GM12874 (cell line): ENCODE data around the gene MYOZ3.

Source experiments
- TF ChIP-seq, protein P1 (sequence below): IDR thresholded peaks from 2 replicates; pipeline ENCODE4 v1.5.1; 2011; ENCODE audit warnings: low read depth, mild to moderate bottlenecking, control low read depth, low read length, moderate library complexity; ENCODE audit not compliant: insufficient read depth

The MYOZ3 gene

DNA sequence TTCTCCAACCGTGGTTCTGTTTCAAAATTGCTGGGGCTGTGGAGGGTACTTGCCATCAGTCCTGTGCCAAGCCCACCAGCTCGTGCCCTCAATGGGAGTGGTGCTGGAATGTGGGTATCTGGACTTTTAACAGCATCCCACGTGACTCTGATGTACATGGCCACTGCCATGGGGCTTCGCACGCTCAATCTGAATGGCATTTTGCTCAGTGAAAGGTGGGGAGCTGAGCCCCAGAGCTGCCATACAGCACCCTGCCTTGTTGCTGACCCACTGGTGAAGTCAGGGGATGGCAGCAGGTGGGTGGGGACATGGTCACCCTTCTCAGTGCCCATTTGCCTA is 37.2 kb upstream of the MYOZ3 start:
- TF ChIP-seq, protein P1, sequence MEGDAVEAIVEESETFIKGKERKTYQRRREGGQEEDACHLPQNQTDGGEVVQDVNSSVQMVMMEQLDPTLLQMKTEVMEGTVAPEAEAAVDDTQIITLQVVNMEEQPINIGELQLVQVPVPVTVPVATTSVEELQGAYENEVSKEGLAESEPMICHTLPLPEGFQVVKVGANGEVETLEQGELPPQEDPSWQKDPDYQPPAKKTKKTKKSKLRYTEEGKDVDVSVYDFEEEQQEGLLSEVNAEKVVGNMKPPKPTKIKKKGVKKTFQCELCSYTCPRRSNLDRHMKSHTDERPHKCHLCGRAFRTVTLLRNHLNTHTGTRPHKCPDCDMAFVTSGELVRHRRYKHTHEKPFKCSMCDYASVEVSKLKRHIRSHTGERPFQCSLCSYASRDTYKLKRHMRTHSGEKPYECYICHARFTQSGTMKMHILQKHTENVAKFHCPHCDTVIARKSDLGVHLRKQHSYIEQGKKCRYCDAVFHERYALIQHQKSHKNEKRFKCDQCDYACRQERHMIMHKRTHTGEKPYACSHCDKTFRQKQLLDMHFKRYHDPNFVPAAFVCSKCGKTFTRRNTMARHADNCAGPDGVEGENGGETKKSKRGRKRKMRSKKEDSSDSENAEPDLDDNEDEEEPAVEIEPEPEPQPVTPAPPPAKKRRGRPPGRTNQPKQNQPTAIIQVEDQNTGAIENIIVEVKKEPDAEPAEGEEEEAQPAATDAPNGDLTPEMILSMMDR, result no peak

DNA sequence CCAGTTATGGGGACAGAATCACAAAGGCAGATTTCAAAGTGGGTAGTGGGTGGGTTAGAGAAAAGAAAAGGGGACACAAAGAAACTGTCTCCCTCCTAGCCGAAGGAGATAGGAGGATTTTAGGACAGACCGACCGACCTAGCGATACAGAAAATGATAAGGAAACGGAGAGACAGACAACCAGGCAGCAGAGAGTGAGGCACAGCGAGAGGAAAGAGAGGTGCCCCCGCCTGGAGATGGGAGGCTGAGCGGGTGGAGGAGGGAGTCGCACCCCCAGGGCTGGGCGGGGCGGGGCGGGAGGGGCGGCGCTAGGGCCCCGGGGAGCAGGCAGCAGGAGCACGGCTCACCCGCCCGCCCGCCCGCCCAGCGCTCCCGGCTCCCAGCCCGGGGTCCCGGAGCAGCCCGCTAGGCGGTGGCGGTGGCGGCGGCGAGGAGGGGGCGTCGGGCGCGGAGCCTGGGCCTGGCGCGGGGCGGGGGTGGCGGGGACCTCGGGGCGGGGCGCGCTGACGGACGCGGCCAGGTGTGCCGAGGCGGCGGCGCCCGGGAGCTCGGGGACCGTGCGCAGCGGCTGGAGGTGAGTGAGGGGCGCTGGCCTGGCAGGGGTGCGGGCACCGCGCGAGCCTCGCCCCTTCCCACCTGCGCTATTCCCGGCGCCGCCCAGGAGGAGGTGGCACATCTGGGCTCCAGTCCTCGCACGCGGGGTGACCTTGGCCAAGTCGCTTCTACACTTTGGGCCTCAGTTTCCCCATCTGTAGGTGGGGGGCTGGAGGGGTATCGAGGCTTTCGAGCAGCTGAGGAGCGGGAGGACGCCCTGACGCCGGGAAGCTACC is 36.5 kb upstream of the MYOZ3 start:
- TF ChIP-seq, protein P1, result no peak

DNA sequence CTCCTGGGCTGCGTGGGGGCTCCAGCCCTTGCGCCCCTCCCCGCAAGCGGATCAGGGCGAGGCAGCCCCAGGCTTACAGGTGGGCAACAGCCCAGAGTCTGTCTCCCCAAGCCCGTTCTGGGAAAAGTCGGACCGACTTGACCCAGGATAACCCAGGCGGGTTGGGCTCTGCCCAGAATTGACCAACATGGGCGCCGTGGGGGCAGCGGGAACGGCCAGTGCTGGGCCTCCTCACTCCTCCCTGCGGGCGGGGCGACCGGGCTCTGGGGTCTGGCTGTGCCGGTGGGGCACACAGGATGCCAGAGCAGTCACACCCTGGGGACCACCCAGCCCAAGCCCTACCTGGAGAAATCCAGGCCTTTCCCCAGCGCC is 35.9 kb upstream of the MYOZ3 start:
- TF ChIP-seq, protein P1, result no peak

DNA sequence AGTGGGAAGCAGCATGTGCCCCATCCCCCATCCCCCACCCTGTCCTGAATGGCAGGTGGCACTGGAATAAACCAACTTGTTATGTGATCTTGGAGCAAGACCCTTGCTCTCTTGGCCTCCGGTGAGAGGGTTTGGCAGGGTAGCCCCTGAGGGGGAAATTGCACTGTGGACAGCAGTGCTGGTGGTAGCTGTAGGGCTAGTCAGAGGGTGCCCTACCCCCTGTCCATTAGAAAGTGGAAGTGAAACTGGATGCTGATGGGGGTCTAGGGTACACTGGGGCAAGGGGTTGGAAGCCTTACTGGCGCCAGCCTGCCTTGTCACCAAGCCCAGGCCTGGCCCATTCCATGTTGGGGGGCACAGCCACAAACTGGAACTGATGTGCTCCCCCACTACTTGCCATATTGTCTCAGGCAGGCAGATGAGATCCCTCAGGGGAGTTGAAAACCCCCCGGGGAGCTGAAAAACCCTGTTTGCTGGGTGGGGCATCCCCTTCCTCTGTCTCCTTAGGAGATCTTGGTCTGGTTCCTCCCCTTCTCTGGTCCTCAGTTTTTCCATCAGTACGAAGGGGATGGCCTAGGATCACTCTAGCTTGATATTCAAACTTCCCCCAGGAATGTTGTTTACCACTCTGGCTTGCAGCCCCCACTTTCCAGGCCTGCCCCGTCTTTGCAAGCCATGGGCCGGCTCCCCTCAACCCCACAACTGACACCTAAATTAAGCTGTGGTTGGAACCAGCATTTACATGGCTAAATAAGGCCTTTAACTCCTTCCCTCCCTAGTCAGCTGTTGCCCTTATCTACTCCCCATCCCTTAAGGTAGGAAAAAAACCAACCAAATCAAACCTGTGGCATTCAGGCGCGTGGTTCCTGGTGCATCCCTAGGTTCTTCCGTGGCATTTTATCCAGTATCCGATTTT is 35.0 kb upstream of the MYOZ3 start:
- TF ChIP-seq, protein P1, result no peak

DNA sequence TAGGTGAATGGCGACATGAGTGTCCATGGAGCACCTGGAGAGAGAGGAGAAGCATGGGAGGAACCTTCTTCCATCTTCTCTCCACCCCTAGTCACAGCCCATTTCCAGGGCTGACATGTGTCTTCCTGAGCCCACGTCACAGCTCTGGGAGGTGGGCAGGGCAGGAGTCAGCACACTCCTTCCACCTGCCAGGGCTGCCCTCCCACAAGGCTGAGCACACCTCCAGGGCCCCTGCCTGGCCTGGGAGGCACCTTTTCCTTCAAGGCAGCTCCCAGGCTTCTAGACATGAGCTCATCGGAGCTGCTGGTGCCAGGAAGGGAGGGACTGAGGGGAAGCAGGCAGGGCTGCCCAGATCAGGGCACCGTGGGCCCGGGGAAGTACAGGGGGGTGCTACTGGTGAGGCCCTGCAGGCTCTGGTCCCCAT is 34.2 kb upstream of the MYOZ3 start:
- TF ChIP-seq, protein P1, result no peak

DNA sequence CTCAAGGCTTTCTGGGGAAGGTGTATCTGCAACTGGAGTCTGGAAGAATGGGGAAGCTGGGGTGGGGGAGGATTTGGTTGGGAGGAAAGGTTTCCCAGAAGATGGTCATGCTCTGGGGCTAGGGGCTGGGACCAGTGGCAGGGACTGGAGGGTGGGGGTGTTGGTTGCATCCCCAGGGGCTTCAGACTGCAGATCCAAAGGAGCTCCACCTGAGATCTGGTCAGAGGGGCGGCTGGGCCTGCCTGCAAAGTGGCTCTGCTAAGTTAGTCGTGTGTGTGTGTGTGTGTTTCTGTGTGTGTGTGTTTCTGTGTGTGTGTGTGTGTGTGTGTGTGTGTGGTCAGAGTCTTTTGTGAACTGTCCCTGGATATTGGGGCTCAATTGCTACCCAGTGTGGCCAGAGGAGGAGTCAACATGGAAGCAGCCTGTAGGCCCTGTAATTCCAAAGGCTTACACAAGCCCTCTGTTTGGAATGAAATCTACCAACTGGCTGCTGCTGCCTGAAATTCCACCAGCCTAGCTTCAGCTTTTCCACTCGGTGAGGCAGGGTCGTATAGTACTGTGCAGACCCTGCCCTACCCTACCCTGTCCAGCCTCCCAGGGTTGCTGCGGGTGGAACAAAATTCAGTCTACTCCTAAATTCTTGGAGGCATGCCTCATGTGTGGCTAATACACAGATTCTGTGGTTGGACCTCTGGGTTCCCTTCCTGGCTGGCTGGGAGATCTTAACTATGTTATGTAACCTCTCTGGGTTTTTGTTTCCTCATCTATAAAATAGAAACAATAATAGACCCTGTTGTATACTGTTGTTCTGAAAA is 33.1 kb upstream of the MYOZ3 start:
- TF ChIP-seq, protein P1, result no peak
